HG03097 (cell line): ENCODE results near the gene GLIPR1L1.
A peak's percentile ranks its signal among the peaks of the same experiment; 100 is the strongest.
"Not testable (repeated sequence)": the region's sequence is repeated elsewhere in the genome, so short reads cannot be mapped to it uniquely, and the experiment has no call there.

Source experiments
- ATAC-seq: cut with Tn5 transposase; IDR thresholded peaks from one replicate; pipeline ENCODE4 v1.9.1; 2021; ENCODE audit not compliant: unreplicated experiment, low FRiP score

Gene GLIPR1L1

GRCh38 chr12:75346215-75346614 is 11.7 kb downstream of the GLIPR1L1 start:
- not testable (repeated sequence) for ATAC-seq

GRCh38 chr12:75349946-75350345 is 15.5 kb downstream of the GLIPR1L1 start:
- no peak for ATAC-seq

- no peak for ATAC-seq
Observed at GRCh38 chr12:75350413-75350812, 15.9 kb downstream of the GLIPR1L1 start.

- no peak for ATAC-seq
Observed at GRCh38 chr12:75354011-75354410, 19.5 kb downstream of the GLIPR1L1 start.

- no peak for ATAC-seq
Observed at GRCh38 chr12:75360920-75361319, 26.4 kb downstream of the GLIPR1L1 start.

GRCh38 chr12:75361408-75361807 is 26.9 kb downstream of the GLIPR1L1 start:
- no peak for ATAC-seq

- no peak for ATAC-seq
Observed at GRCh38 chr12:75364919-75365318, 30.4 kb downstream of the GLIPR1L1 start.

GRCh38 chr12:75366629-75367028 is 32.2 kb downstream of the GLIPR1L1 start:
- ATAC-seq, result no peak

GRCh38 chr12:75374971-75375370 is 40.5 kb downstream of the GLIPR1L1 start:
- no peak for ATAC-seq

- ATAC-seq, result no peak
Observed at GRCh38 chr12:75378354-75378753, 43.9 kb downstream of the GLIPR1L1 start.

GRCh38 chr12:75389061-75389460 is 54.6 kb downstream of the GLIPR1L1 start:
- no peak for ATAC-seq

- ATAC-seq, result no peak
Observed at GRCh38 chr12:75389706-75390105, 55.2 kb downstream of the GLIPR1L1 start.

GRCh38 chr12:75390156-75390898 is 55.9 kb downstream of the GLIPR1L1 start:
- peak; percentile 3 for ATAC-seq

- ATAC-seq, result peak; percentile 97
Observed at GRCh38 chr12:75390899-75391538, 56.5 kb downstream of the GLIPR1L1 start, which contains the start of gene GLIPR1L2. Gene GLIPR1L2, plus strand, starts transcription at chr12:75391089. Its CDS starts 28 bp downstream, at chr12:75391117.

- no peak for ATAC-seq
Observed at GRCh38 chr12:75404231-75404630, 69.8 kb downstream of the GLIPR1L1 start.

GRCh38 chr12:75407683-75408082 is 73.2 kb downstream of the GLIPR1L1 start:
- no peak for ATAC-seq

GRCh38 chr12:75409830-75410229 is 75.4 kb downstream of the GLIPR1L1 start:
- ATAC-seq, result no peak

- ATAC-seq, result no peak
Observed at GRCh38 chr12:75414671-75415070, 80.2 kb downstream of the GLIPR1L1 start.

GRCh38 chr12:75419841-75420240 is 85.4 kb downstream of the GLIPR1L1 start:
- no peak for ATAC-seq
